Activated T-helper 2 cell treated with anti-CD3 and anti-CD28 coated beads, Interferon-gamma antibody, Interleukin-2, Interleukin-4, amounts not matched to agents 10 μg/mL and 5 μg/mL and 100 μg/mL, durations not matched to agents 14 hours and 24 hours and 36 hours (primary cell): ENCODE results near the gene FAM118A. TPM values are rescaled to one million over a fixed set of nuclear protein-coding genes. Genes with fewer than 3 reads are reported as not detected.

Experiments
- total RNA-seq: library from RNA; stranded (reverse); gene quantifications from 2 replicates; pipeline ENCODE4 v1.2.3, GENCODE V29; 2022

FAM118A gene
- total RNA-seq, 1 donor from 2014 or later: 30.7 TPM

Other genes starting within 250 kb of the FAM118A start
- gene NUP50, start 146.0 kb upstream of the FAM118A start, total RNA-seq: 150 and 165 TPM in 2 replicates
- 39.5 and 45.2 TPM in 2 replicates for gene KIAA0930, start 69.0 kb upstream of the FAM118A start, total RNA-seq
- not detected in 2 replicates for gene UPK3A, start 25.0 kb upstream of the FAM118A start, total RNA-seq
- gene SMC1B, start 103.7 kb downstream of the FAM118A start, total RNA-seq: 0.50 and 0.80 TPM in 2 replicates
- 9.9 and 11.0 TPM in 2 replicates for gene RIBC2, start 103.8 kb downstream of the FAM118A start, total RNA-seq
- gene FBLN1, start 192.9 kb downstream of the FAM118A start, total RNA-seq: not detected in 2 replicates